Neural cell (in vitro differentiated cells): Measurements from ENCODE around the gene KRT15. TPM values are rescaled to one million over a fixed set of nuclear protein-coding genes. Genes with fewer than 3 reads are reported as not detected.

Source experiments
- H2AFZ ChIP-seq: fragments of 200-600, 300-800 bp; sonication (generic), shearing (Covaris generic); 2 replicates; pipeline ENCODE4 v1.6.0; 2014; ENCODE audit warnings: low read depth, mild to moderate bottlenecking, antibody characterized with exemption, low read length, moderate library complexity
- H3F3A ChIP-seq: fragments of 200-600 bp; shearing (Covaris generic); 2 replicates; pipeline ENCODE4 v1.6.1; 2016; ENCODE audit warnings: mild to moderate bottlenecking, moderate library complexity, mixed read lengths, antibody characterized with exemption, low read length; ENCODE audit not compliant: insufficient read depth, poor library complexity, severe bottlenecking
- H3K27ac ChIP-seq: fragments of 200-600, 300-800 bp; sonication (generic), shearing (Covaris generic); 2 replicates; pipeline ENCODE4 v1.5.1; 2014; ENCODE audit warnings: mild to moderate bottlenecking, low read length, moderate library complexity
- H3K27me3 ChIP-seq: fragments of 300-800, 200-600 bp; sonication (generic), shearing (Covaris generic); 2 replicates; pipeline ENCODE4 v1.6.0; 2014; ENCODE audit warnings: mild to moderate bottlenecking, low read depth, low read length, moderate library complexity; ENCODE audit not compliant: insufficient read depth
- H3K36me3 ChIP-seq: fragments of 300-800, 200-600 bp; sonication (generic), shearing (Covaris generic); 2 replicates; pipeline ENCODE4 v1.5.1; 2014; ENCODE audit warnings: mild to moderate bottlenecking, antibody characterized with exemption, low read length, moderate library complexity; ENCODE audit not compliant: insufficient read depth
- H3K4me2 ChIP-seq: fragments of 300-800, 200-600 bp; sonication (generic), shearing (Covaris generic); 2 replicates; pipeline ENCODE4 v1.6.0; 2014; ENCODE audit warnings: mild to moderate bottlenecking, low read length
- H3K4me3 ChIP-seq: fragments of 300-800, 200-600 bp; sonication (generic), shearing (Covaris generic); 2 replicates; pipeline ENCODE4 v1.5.1; 2014; ENCODE audit warnings: mild to moderate bottlenecking, low read length, moderate library complexity
- H3K79me2 ChIP-seq: fragments of 200-600 bp; shearing (Covaris generic); replicated peaks from 2 replicates; pipeline ENCODE4 v1.6.0; 2014; ENCODE audit warnings: mild to moderate bottlenecking, low read length, moderate library complexity; ENCODE audit not compliant: insufficient read depth
- H3K9ac ChIP-seq: fragments of 300-800, 200-600 bp; sonication (generic), shearing (Covaris generic); 2 replicates; pipeline ENCODE4 v1.6.1; 2016; ENCODE audit warnings: mild to moderate bottlenecking, low read length, mixed read lengths
- H3K9me2 ChIP-seq: fragments of 200-600 bp; shearing (Covaris generic); 2 replicates; pipeline ENCODE4 v1.6.1; 2016; ENCODE audit warnings: mild to moderate bottlenecking, low read length, mixed read lengths; ENCODE audit not compliant: insufficient read depth
- H3K9me3 ChIP-seq: fragments of 200-600, 300-800 bp; sonication (generic), shearing (Covaris generic); 2 replicates; pipeline ENCODE4 v1.6.1; 2016; ENCODE audit warnings: mild to moderate bottlenecking, mixed run types, low read length, moderate library complexity, mixed read lengths
- H4K20me1 ChIP-seq: fragments of 200-600 bp; shearing (Covaris generic); 2 replicates; pipeline ENCODE4 v1.6.1; 2016; ENCODE audit warnings: mild to moderate bottlenecking, mixed run types; ENCODE audit not compliant: insufficient read depth
- EP300 ChIP-seq: fragments of 450-650 bp; conservative IDR thresholded peaks from 2 replicates; pipeline ENCODE4 v1.6.1; 2014; ENCODE audit warnings: antibody characterized with exemption, mild to moderate bottlenecking, moderate library complexity; ENCODE audit not compliant: poor library complexity, severe bottlenecking
- EZH2 ChIP-seq: fragments of 200-600, 300-800 bp; shearing (Covaris generic), sonication (generic); IDR thresholded peaks from 2 replicates; pipeline ENCODE4 v1.6.1; 2014; ENCODE audit warnings: antibody characterized with exemption, low read length, borderline replicate concordance, mild to moderate bottlenecking; ENCODE audit not compliant: insufficient read depth, poor library complexity, severe bottlenecking
- MXI1 ChIP-seq: fragments of 450-650 bp; conservative IDR thresholded peaks from 2 replicates; pipeline ENCODE4 v1.6.1; 2014; ENCODE audit warnings: antibody characterized with exemption, mild to moderate bottlenecking; ENCODE audit not compliant: poor library complexity, severe bottlenecking
- POLR2AphosphoS5 ChIP-seq: IDR thresholded peaks from 2 replicates; pipeline ENCODE4 v1.6.1; 2012
- RAD21 ChIP-seq: fragments of 450-650 bp; conservative IDR thresholded peaks from 2 replicates; pipeline ENCODE4 v1.6.1; 2014; ENCODE audit warnings: antibody characterized with exemption, mild to moderate bottlenecking, moderate library complexity
- REST ChIP-seq: IDR thresholded peaks from 2 replicates; pipeline ENCODE4 v1.6.1; 2012; ENCODE audit warnings: borderline replicate concordance
- SMC3 ChIP-seq: fragments of 450-650 bp; conservative IDR thresholded peaks from 2 replicates; pipeline ENCODE4 v1.6.1; 2014; ENCODE audit warnings: antibody characterized with exemption, mild to moderate bottlenecking, moderate library complexity; ENCODE audit not compliant: poor library complexity
- TAF1 ChIP-seq: IDR thresholded peaks from 2 replicates; pipeline ENCODE4 v1.6.1; 2012; ENCODE audit warnings: low read depth
- polyA plus RNA-seq: library from polyadenylated mRNA; depleted of rRNA; stranded (reverse); fragments of >200 nt; gene quantifications from 2 replicates; pipeline ENCODE4 v1.2.3, GENCODE V29; 2014
- TF ChIP-seq, protein P1 (sequence below): fragments of 450-650 bp; IDR thresholded peaks from 2 replicates; pipeline ENCODE4 v1.5.1; 2014; ENCODE audit warnings: antibody characterized with exemption, mild to moderate bottlenecking, moderate library complexity; ENCODE audit not compliant: poor library complexity, severe bottlenecking

The KRT15 gene
- polyA plus RNA-seq, 1 donor from 2014 or later, result 0.09 TPM

GRCh38 chr17:41523787-41524186, 5.1 kb upstream of the KRT15 start:
- Histone ChIP-seq H3K9ac (no peak overlapping the region), H3K9me3 (no peaks in the 10 kb centered on the region), H3K9me2 (no peaks in the 10 kb centered on the region), H2AFZ (no peak overlapping the region), H3K4me2 (no peak overlapping the region), H3F3A (no peaks in the 10 kb centered on the region), H3K79me2 (no peaks in the 10 kb centered on the region), H3K27ac (no peak overlapping the region), H4K20me1 (no peaks in the 10 kb centered on the region), H3K4me3 (no peak overlapping the region), H3K36me3 (no peaks in the 10 kb centered on the region), H3K27me3 (peaks cover 21% of the 10 kb centered on the region)
- TF ChIP-seq EZH2 (no peak), TAF1 (no peak), POLR2AphosphoS5 (no peak), SMC3 (no peak), EP300 (no peak), MXI1 (no peak), RAD21 (no peak), REST (no peak)
- TF ChIP-seq, protein P1, sequence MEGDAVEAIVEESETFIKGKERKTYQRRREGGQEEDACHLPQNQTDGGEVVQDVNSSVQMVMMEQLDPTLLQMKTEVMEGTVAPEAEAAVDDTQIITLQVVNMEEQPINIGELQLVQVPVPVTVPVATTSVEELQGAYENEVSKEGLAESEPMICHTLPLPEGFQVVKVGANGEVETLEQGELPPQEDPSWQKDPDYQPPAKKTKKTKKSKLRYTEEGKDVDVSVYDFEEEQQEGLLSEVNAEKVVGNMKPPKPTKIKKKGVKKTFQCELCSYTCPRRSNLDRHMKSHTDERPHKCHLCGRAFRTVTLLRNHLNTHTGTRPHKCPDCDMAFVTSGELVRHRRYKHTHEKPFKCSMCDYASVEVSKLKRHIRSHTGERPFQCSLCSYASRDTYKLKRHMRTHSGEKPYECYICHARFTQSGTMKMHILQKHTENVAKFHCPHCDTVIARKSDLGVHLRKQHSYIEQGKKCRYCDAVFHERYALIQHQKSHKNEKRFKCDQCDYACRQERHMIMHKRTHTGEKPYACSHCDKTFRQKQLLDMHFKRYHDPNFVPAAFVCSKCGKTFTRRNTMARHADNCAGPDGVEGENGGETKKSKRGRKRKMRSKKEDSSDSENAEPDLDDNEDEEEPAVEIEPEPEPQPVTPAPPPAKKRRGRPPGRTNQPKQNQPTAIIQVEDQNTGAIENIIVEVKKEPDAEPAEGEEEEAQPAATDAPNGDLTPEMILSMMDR, result no peak

DNA sequence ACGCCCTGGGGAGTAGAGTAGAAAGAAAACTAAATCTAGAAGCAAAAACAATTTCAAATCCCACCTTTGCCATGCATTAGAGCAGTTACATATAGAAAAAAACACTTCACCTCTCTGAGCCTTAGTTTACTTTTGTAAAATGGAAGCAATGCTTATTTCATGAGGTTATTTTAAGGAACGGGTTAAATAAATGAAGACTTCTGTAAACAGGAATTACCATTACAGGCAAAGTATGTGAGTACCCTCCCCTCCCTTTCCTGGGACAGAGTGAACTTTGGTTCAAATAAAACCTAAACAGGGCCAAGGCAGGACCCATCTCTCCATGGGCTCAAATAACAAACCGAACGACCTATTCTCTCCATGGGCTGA, 4.5 kb upstream of the KRT15 start:
- H3K36me3 ChIP-seq, result no peaks in the 10 kb centered on the region
- no peak overlapping the region for H3K27ac ChIP-seq
- peaks cover 17% of the 10 kb centered on the region for H3K27me3 ChIP-seq
- H3K9me2 ChIP-seq, result no peaks in the 10 kb centered on the region
- no peaks in the 10 kb centered on the region for H3K79me2 ChIP-seq
- no peak overlapping the region for H3K9ac ChIP-seq
- TF ChIP-seq MXI1, result no peak
- TF ChIP-seq, protein P1, result no peak
- no peak for TF ChIP-seq RAD21
- TF ChIP-seq TAF1, result no peak
- no peak for TF ChIP-seq POLR2AphosphoS5
- TF ChIP-seq REST, result no peak
- TF ChIP-seq EP300, result no peak
- TF ChIP-seq SMC3, result no peak
- H3K9me3 ChIP-seq, result no peaks in the 10 kb centered on the region
- H3F3A ChIP-seq, result no peaks in the 10 kb centered on the region
- H3K4me2 ChIP-seq, result no peak overlapping the region
- H3K4me3 ChIP-seq, result no peak overlapping the region
- no peak overlapping the region for H2AFZ ChIP-seq
- no peaks in the 10 kb centered on the region for H4K20me1 ChIP-seq
